Measurements from ENCODE around the gene DNAJB6.

Gene DNAJB6

GRCh38 chr7:157312941-157313340 lies 23.9 kb upstream of the DNAJB6 start:
- no peak overlapping the region for H2AFZ ChIP-seq (ENCODE audit: low read depth, low read length, severe bottlenecking)
- H3K79me2 ChIP-seq (ENCODE audit: insufficient read depth, low read length) = no peaks in the 10 kb centered on the region
- H3K4me3 ChIP-seq (ENCODE audit: insufficient read depth, low read length, poor library complexity, severe bottlenecking) = no peak overlapping the region
- no peaks in the 10 kb centered on the region for H3K9me2 ChIP-seq (replicated peaks; ENCODE audit: insufficient read depth, low read length)
- H3K9me3 ChIP-seq (ENCODE audit: insufficient read depth, low read length) = no peaks in the 10 kb centered on the region
- H3K36me3 ChIP-seq (ENCODE audit: low read length) = no peaks in the 10 kb centered on the region
- no peak overlapping the region for H3K27ac ChIP-seq (ENCODE audit: low read depth, low read length)
- H3F3A ChIP-seq (ENCODE audit: insufficient read depth) = no peaks in the 10 kb centered on the region
- no peaks in the 10 kb centered on the region for H4K20me1 ChIP-seq (ENCODE audit: low read depth, low read length)
- TF ChIP-seq CTCF (IDR thresholded peaks at IDR 0.05; ENCODE audit: insufficient read depth, low read length, poor library complexity, severe bottlenecking) = no peak
- TF ChIP-seq EZH2phosphoT487 (conservative IDR thresholded peaks at IDR 0.05; ENCODE audit: low read length) = no peak
- H3K9ac ChIP-seq (ENCODE audit: low read length) = no peak overlapping the region
- H3K4me2 ChIP-seq (ENCODE audit: low read depth, low read length, poor library complexity, severe bottlenecking) = no peak overlapping the region
- no peaks in the 10 kb centered on the region for H3K27me3 ChIP-seq (ENCODE audit: low read length)

GRCh38 chr7:157313645-157314044 lies 23.2 kb upstream of the DNAJB6 start:
- no peak overlapping the region for H2AFZ ChIP-seq (ENCODE audit: low read depth, low read length, severe bottlenecking)

GRCh38 chr7:157318015-157318706 lies 18.6 kb upstream of the DNAJB6 start:
- no peaks in the 10 kb centered on the region for H3K79me2 ChIP-seq (ENCODE audit: insufficient read depth, low read length)
- H2AFZ ChIP-seq (ENCODE audit: low read depth, low read length, severe bottlenecking) = no peak overlapping the region
- no peaks in the 10 kb centered on the region for H3K9me3 ChIP-seq (ENCODE audit: insufficient read depth, low read length)
- no peaks in the 10 kb centered on the region for H3K27me3 ChIP-seq (ENCODE audit: low read length)
- no peaks in the 10 kb centered on the region for H3F3A ChIP-seq (ENCODE audit: insufficient read depth)
- H3K4me3 ChIP-seq (ENCODE audit: insufficient read depth, low read length, poor library complexity, severe bottlenecking) = no peak overlapping the region
- H4K20me1 ChIP-seq (ENCODE audit: low read depth, low read length) = no peaks in the 10 kb centered on the region
- H3K9me2 ChIP-seq (replicated peaks; ENCODE audit: insufficient read depth, low read length) = no peaks in the 10 kb centered on the region
- no peaks in the 10 kb centered on the region for H3K36me3 ChIP-seq (ENCODE audit: low read length)
- H3K4me2 ChIP-seq (ENCODE audit: low read depth, low read length, poor library complexity, severe bottlenecking) = no peak overlapping the region
- H3K27ac ChIP-seq (ENCODE audit: low read depth, low read length) = no peak overlapping the region
- TF ChIP-seq EZH2phosphoT487 (conservative IDR thresholded peaks at IDR 0.05; ENCODE audit: low read length) (no peak), CTCF (IDR thresholded peaks at IDR 0.05; ENCODE audit: insufficient read depth, low read length, poor library complexity, severe bottlenecking) (no peak)
- H3K9ac ChIP-seq (ENCODE audit: low read length) = no peak overlapping the region

More at GRCh38 chr7:157313645-157314044, 23.2 kb upstream of the DNAJB6 start:
- H3K36me3 ChIP-seq (ENCODE audit: low read length) = no peaks in the 10 kb centered on the region
- H3K4me2 ChIP-seq (ENCODE audit: low read depth, low read length, poor library complexity, severe bottlenecking) = no peak overlapping the region
- H3K9me3 ChIP-seq (ENCODE audit: insufficient read depth, low read length) = no peaks in the 10 kb centered on the region
- H3K79me2 ChIP-seq (ENCODE audit: insufficient read depth, low read length) = no peaks in the 10 kb centered on the region
- no peaks in the 10 kb centered on the region for H4K20me1 ChIP-seq (ENCODE audit: low read depth, low read length)
- TF ChIP-seq EZH2phosphoT487 (conservative IDR thresholded peaks at IDR 0.05; ENCODE audit: low read length) (no peak), CTCF (IDR thresholded peaks at IDR 0.05; ENCODE audit: insufficient read depth, low read length, poor library complexity, severe bottlenecking) (no peak)
- no peak overlapping the region for H3K4me3 ChIP-seq (ENCODE audit: insufficient read depth, low read length, poor library complexity, severe bottlenecking)
- no peak overlapping the region for H3K27ac ChIP-seq (ENCODE audit: low read depth, low read length)
- no peak overlapping the region for H3K9ac ChIP-seq (ENCODE audit: low read length)
- no peaks in the 10 kb centered on the region for H3F3A ChIP-seq (ENCODE audit: insufficient read depth)
- H3K9me2 ChIP-seq (replicated peaks; ENCODE audit: insufficient read depth, low read length) = no peaks in the 10 kb centered on the region
- H3K27me3 ChIP-seq (ENCODE audit: low read length) = no peaks in the 10 kb centered on the region
